Left ventricle myocardium inferior (tissue), 1 donor: ENCODE measurements around the gene POU2F3. TPM values are rescaled to one million over a fixed set of nuclear protein-coding genes. Genes with fewer than 3 reads are reported as not detected.

ENCODE experiments used
- DNase-seq: peaks from one replicate; pipeline ENCODE4 v3.0.0-alpha.2; 2020
- H3K27ac ChIP-seq: fragments of 200-600 bp; replicated peaks from 2 replicates; pipeline ENCODE4 v1.8.0; 2021
- H3K27me3 ChIP-seq: fragments of 200-600 bp; 2 replicates; pipeline ENCODE4 v1.8.0; 2021; ENCODE audit warnings: low read depth
- H3K36me3 ChIP-seq: fragments of 200-600 bp; 2 replicates; pipeline ENCODE4 v1.8.0; 2021
- H3K4me1 ChIP-seq: fragments of 200-600 bp; 2 replicates; pipeline ENCODE4 v1.8.0; 2021
- H3K4me3 ChIP-seq: fragments of 200-600 bp; 2 replicates; pipeline ENCODE4 v1.8.0; 2021; ENCODE audit warnings: mild to moderate bottlenecking, moderate library complexity
- H3K9me3 ChIP-seq: fragments of 200-600 bp; replicated peaks from 2 replicates; pipeline ENCODE4 v1.8.0; 2021
- intact Hi-C: fragments of 100-400 bp; cut with micrococcal nuclease; formaldehyde crosslinking; loops from one replicate; pipeline ENCODE4 v1.11.0; 2022
- total RNA-seq: library from RNA; stranded (reverse); fragmentation: NEBNext Ultra II Directional; extraction: Animal tissue kit (Norgen Biotek cat#: 25700); gene quantifications from one replicate; pipeline ENCODE4 v1.2.1, GENCODE V29; 2021
- TF ChIP-seq, protein P1 (sequence below): fragments of 200-600 bp; IDR thresholded peaks from 2 replicates; pipeline ENCODE4 v1.8.0; 2021; ENCODE audit warnings: antibody characterized with exemption, mild to moderate bottlenecking, borderline replicate concordance
- donor health status: DM: no; HTN: yes; CAD: no; lungs with severe emphysema.

Gene POU2F3
- total RNA-seq, 1 donor from 2014 or later: not detected

DNA sequence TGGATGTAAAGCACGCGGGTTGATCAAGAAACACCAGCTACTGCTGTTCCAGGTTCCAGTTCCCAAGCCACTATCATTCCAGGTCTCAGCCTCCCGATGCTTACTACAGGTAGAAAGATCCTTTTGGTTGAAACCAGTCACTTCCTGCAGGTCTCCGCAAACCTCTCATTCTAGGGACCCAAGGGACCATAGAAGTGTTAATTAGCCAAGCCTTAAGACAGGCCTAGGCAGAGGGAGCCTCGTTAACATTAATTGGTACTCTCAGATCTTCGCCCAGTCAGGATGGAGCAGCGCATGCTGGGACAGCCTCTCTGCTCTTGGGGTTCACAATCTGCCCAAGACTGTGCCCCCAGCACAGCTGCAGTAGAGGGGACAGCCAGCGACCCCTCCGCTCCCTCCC lies 40.3 kb upstream of the POU2F3 start:
- Histone ChIP-seq H3K27ac (no peak overlapping the region), H3K4me3 (no peak overlapping the region), H3K27me3 (peaks cover 13% of the 10 kb centered on the region), H3K9me3 (no peaks in the 10 kb centered on the region), H3K4me1 (peaks cover 6% of the 10 kb centered on the region), H3K36me3 (no peaks in the 10 kb centered on the region)
- intact Hi-C loops: no loop called here
- TF ChIP-seq, protein P1, sequence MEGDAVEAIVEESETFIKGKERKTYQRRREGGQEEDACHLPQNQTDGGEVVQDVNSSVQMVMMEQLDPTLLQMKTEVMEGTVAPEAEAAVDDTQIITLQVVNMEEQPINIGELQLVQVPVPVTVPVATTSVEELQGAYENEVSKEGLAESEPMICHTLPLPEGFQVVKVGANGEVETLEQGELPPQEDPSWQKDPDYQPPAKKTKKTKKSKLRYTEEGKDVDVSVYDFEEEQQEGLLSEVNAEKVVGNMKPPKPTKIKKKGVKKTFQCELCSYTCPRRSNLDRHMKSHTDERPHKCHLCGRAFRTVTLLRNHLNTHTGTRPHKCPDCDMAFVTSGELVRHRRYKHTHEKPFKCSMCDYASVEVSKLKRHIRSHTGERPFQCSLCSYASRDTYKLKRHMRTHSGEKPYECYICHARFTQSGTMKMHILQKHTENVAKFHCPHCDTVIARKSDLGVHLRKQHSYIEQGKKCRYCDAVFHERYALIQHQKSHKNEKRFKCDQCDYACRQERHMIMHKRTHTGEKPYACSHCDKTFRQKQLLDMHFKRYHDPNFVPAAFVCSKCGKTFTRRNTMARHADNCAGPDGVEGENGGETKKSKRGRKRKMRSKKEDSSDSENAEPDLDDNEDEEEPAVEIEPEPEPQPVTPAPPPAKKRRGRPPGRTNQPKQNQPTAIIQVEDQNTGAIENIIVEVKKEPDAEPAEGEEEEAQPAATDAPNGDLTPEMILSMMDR: no peak
- no peak for DNase-seq

GRCh38 chr11:120200677-120201076 lies 39.3 kb upstream of the POU2F3 start:
- Histone ChIP-seq H3K9me3 (no peaks in the 10 kb centered on the region), H3K36me3 (no peaks in the 10 kb centered on the region), H3K27ac (no peak overlapping the region), H3K4me3 (no peak overlapping the region), H3K27me3 (peaks cover 13% of the 10 kb centered on the region), H3K4me1 (peaks cover 6% of the 10 kb centered on the region)
- TF ChIP-seq, protein P1: no peak
- no peak for DNase-seq
- intact Hi-C loops: no loop called here

GRCh38 chr11:120201653-120202052 lies 38.3 kb upstream of the POU2F3 start:
- Histone ChIP-seq H3K27ac (no peak overlapping the region), H3K36me3 (no peaks in the 10 kb centered on the region), H3K4me1 (peaks cover 6% of the 10 kb centered on the region), H3K27me3 (peaks cover 13% of the 10 kb centered on the region), H3K4me3 (no peak overlapping the region), H3K9me3 (no peaks in the 10 kb centered on the region)
- intact Hi-C loops: no loop called here
- TF ChIP-seq, protein P1: no peak
- DNase-seq: no peak

DNA sequence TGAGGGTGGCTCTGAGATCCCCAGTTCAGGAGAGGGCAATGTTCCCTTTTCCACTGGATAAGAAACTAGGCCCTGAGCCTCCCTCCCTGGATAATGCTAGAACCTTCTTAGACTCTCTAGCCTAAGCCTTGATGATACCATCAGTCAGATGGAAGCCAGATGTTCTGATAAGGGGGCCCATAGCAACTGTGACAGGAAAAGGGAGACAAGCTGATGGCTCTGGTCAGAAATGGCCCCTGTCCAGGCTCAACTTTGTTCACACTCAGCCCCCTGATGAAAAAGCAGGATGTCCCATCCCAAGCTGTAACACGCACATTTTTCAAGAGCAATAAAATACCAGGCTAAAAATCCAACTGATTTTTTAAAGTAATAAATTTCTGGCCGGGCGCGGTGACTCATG lies 36.3 kb upstream of the POU2F3 start:
- Histone ChIP-seq H3K9me3 (no peaks in the 10 kb centered on the region), H3K4me3 (no peak overlapping the region), H3K27ac (no peak overlapping the region), H3K36me3 (no peaks in the 10 kb centered on the region), H3K27me3 (peaks cover 9% of the 10 kb centered on the region), H3K4me1 (peaks cover 12% of the 10 kb centered on the region)
- TF ChIP-seq, protein P1: no peak
- DNase-seq: no peak
- intact Hi-C loops: no loop called here

GRCh38 chr11:120205596-120206161 lies 34.3 kb upstream of the POU2F3 start:
- intact Hi-C loops: no loop called here
- no peaks in the 10 kb centered on the region for H3K36me3 ChIP-seq
- H3K27ac ChIP-seq: no peak overlapping the region
- H3K4me1 ChIP-seq: peaks cover 33% of the 10 kb centered on the region
- H3K4me3 ChIP-seq: no peak overlapping the region
- no peaks in the 10 kb centered on the region for H3K9me3 ChIP-seq
- no peak for DNase-seq
- H3K27me3 ChIP-seq: peaks cover 9% of the 10 kb centered on the region
- TF ChIP-seq, protein P1: no peak
